ENCODE results near the gene GOLIM4.

Gene GOLIM4

DNA sequence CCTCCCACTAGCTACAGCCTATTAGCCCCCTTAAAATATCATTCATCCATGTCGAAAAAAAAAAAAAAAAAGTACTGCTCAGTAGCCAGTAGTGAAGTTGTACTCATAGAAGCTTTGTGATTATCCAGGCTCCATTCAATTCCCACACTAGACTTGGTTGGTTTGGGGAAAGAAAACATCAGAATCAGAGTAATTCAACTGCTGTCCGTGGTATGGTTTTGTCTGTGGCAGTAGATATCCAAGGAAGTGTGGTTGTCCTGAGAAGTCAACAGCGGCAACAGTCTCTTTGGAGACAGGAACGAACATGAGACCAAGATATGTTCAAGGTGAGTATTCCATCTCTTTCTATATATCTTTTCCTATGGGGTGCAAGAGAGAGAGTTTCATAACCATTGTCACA is 99.2 kb downstream of the GOLIM4 start:
- WGBS (ENCODE audit: insufficient coverage, insufficient read length), result no CpG with 5 or more reads among the region's 4 CpGs

DNA sequence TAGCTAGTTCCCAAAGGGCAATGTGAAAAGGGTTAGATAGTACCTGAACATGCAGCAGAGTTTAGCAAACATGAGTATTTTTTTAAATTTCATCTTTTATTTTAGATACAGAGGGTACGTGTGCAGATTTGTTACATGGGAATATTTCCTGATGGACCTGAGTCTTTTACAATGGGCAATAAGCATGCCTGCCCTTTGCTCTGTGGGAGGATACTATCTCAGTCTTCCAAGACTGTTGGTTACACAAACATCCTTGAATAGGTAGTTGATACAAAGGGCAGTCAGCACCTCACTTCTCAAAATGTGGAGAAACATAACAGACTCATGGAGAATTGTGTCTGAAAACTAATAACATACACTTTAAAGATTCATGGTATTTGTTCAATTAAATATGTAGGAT is 103.3 kb downstream of the GOLIM4 start:
- Histone ChIP-seq H3K4me3 (ENCODE audit: low read length) (no peak overlapping the region), H3K27me3 (ENCODE audit: control insufficient read depth, insufficient read depth, low read length) (no peaks in the 10 kb centered on the region), H3K27ac (ENCODE audit: low read length) (no peak overlapping the region), H3K9me3 (ENCODE audit: control insufficient read depth, insufficient read depth, low read length) (no peaks in the 10 kb centered on the region), H3K36me3 (ENCODE audit: control insufficient read depth, insufficient read depth, low read length) (no peaks in the 10 kb centered on the region), H3K4me1 (ENCODE audit: control insufficient read depth, insufficient read depth, low read length) (no peaks in the 10 kb centered on the region)
- DNase-seq (ENCODE audit: low read depth, low spot score), result no peak
- no CpG with 5 or more reads among the region's 1 CpG for WGBS (ENCODE audit: insufficient coverage, insufficient read length)

More for the DNA sequence above, 99.2 kb downstream of the GOLIM4 start:
- Histone ChIP-seq H3K9me3 (ENCODE audit: control insufficient read depth, insufficient read depth, low read length) (no peaks in the 10 kb centered on the region), H3K27ac (ENCODE audit: low read length) (no peak overlapping the region), H3K27me3 (ENCODE audit: control insufficient read depth, insufficient read depth, low read length) (no peaks in the 10 kb centered on the region), H3K4me1 (ENCODE audit: control insufficient read depth, insufficient read depth, low read length) (no peaks in the 10 kb centered on the region), H3K4me3 (ENCODE audit: low read length) (no peak overlapping the region), H3K36me3 (ENCODE audit: control insufficient read depth, insufficient read depth, low read length) (no peaks in the 10 kb centered on the region)
- DNase-seq (ENCODE audit: low read depth, low spot score), result no peak

DNA sequence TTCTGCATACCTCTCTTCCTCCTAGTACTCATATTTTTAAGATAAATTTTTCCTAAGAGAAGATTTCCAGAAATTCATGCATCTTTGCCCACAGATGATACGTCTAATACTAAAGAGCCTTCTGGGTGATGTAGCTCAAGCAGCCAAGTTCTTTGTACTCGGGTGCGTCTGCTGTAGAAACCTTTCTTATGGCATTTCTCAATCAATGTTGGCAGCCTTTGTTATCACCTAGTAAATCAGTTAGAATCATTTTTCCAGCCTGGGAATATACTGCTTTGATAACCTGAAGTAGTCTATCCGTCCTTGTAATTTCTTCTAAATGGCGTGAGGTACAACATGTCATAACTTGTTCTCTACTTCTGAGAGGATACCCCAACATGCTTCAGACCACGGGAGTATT is 104.5 kb downstream of the GOLIM4 start:
- Histone ChIP-seq H3K27ac (ENCODE audit: low read length) (no peak overlapping the region), H3K36me3 (ENCODE audit: control insufficient read depth, insufficient read depth, low read length) (no peaks in the 10 kb centered on the region), H3K4me3 (ENCODE audit: low read length) (no peak overlapping the region), H3K27me3 (ENCODE audit: control insufficient read depth, insufficient read depth, low read length) (no peaks in the 10 kb centered on the region), H3K9me3 (ENCODE audit: control insufficient read depth, insufficient read depth, low read length) (no peaks in the 10 kb centered on the region), H3K4me1 (ENCODE audit: control insufficient read depth, insufficient read depth, low read length) (no peaks in the 10 kb centered on the region)
- no peak for DNase-seq (ENCODE audit: low read depth, low spot score)
- no CpG with 5 or more reads among the region's 6 CpGs for WGBS (ENCODE audit: insufficient coverage, insufficient read length)

DNA sequence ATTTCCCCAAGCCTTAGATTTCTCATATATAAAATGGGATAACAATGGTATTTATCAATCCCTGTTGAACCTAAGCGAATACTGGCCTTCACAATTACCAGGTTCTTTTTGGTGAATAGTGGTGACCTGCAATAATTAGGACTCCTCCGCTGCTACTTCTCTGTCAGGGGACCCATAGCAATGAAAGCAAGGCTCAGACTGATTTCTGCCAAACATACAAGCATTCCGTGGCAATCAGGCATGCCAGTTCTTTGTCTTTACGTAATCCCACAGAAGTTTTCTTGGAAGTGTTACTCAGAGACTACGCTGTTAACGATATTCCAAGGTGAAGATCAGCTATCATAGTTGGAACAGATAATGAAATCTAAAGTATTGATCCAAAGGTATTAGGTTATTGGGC is 105.7 kb downstream of the GOLIM4 start:
- H3K4me3 ChIP-seq (ENCODE audit: low read length), result no peak overlapping the region
- no peaks in the 10 kb centered on the region for H3K4me1 ChIP-seq (ENCODE audit: control insufficient read depth, insufficient read depth, low read length)
- no peaks in the 10 kb centered on the region for H3K36me3 ChIP-seq (ENCODE audit: control insufficient read depth, insufficient read depth, low read length)
- WGBS (ENCODE audit: insufficient coverage, insufficient read length), result no CpG with 5 or more reads among the region's 6 CpGs
- DNase-seq (ENCODE audit: low read depth, low spot score), result no peak
- H3K27me3 ChIP-seq (ENCODE audit: control insufficient read depth, insufficient read depth, low read length), result no peaks in the 10 kb centered on the region
- H3K9me3 ChIP-seq (ENCODE audit: control insufficient read depth, insufficient read depth, low read length), result no peaks in the 10 kb centered on the region
- no peak overlapping the region for H3K27ac ChIP-seq (ENCODE audit: low read length)

DNA sequence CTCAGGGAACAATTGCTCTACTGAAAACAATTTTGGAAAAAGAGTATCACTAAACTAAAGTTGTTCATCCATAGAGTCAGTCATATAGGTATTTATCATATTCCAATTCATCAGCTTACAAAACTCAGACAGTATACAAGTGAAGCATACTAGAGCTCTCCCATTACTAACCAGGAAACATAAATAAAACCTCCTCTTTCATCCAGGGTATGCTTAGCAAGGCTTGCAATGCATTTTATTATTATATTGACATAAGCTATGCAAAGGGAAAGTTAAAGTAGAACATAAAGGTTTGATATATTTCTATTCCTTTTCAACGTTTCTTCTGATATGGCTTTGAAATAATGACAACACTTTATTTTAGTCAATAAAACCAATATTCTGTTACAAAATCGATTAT is 106.7 kb downstream of the GOLIM4 start:
- DNase-seq (ENCODE audit: low read depth, low spot score), result no peak
- no peak overlapping the region for H3K27ac ChIP-seq (ENCODE audit: low read length)
- WGBS (ENCODE audit: insufficient coverage, insufficient read length), result no CpG with 5 or more reads among the region's 2 CpGs
- H3K9me3 ChIP-seq (ENCODE audit: control insufficient read depth, insufficient read depth, low read length), result no peaks in the 10 kb centered on the region
- no peak overlapping the region for H3K4me3 ChIP-seq (ENCODE audit: low read length)
- H3K36me3 ChIP-seq (ENCODE audit: control insufficient read depth, insufficient read depth, low read length), result no peaks in the 10 kb centered on the region
- H3K27me3 ChIP-seq (ENCODE audit: control insufficient read depth, insufficient read depth, low read length), result no peaks in the 10 kb centered on the region
- H3K4me1 ChIP-seq (ENCODE audit: control insufficient read depth, insufficient read depth, low read length), result no peaks in the 10 kb centered on the region

DNA sequence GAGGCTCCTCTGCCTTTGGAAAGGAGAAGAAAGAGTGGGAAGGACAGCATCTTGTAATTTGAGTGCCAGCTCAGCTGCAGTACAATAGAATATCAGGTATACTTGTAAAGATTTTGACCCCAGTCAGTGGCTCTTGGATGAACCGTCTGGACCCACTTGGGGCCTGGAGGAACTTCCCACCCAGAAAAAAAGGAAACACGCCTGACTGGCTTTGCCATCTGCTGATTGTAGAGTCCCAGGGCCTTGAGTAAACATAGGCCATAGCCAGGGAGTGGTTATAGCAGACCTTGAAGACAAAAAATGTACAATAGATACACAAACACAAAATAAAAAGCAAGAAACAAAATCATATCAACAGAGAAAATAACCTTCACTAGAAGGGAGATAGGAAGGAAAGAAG is 112.1 kb downstream of the GOLIM4 start:
- Histone ChIP-seq H3K4me3 (ENCODE audit: low read length) (no peak overlapping the region), H3K36me3 (ENCODE audit: control insufficient read depth, insufficient read depth, low read length) (no peaks in the 10 kb centered on the region), H3K9me3 (ENCODE audit: control insufficient read depth, insufficient read depth, low read length) (no peaks in the 10 kb centered on the region), H3K27me3 (ENCODE audit: control insufficient read depth, insufficient read depth, low read length) (no peaks in the 10 kb centered on the region), H3K27ac (ENCODE audit: low read length) (no peak overlapping the region), H3K4me1 (ENCODE audit: control insufficient read depth, insufficient read depth, low read length) (no peaks in the 10 kb centered on the region)
- DNase-seq (ENCODE audit: low read depth, low spot score), result no peak
- WGBS (ENCODE audit: insufficient coverage, insufficient read length), result no CpG with 5 or more reads among the region's 2 CpGs

DNA sequence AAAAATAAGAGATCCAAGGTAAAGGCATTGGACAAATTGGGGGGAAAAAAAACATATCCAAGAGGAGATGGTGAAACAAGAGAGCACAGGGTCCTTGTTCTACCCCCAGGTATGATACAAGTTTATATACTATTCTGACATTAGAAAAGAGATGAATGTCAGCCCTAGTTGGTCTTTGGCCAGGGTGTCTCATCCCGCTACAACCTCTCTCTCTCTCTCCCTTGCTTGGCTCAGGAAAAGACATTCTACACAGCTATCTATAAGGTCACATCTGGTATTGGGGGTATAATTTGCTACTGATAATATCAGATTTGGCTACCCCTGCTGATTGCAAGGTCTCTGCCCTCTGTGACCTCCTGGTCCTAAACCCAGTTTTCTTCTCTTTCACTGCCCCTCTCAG is 117.2 kb downstream of the GOLIM4 start:
- Histone ChIP-seq H3K9me3 (ENCODE audit: control insufficient read depth, insufficient read depth, low read length) (no peaks in the 10 kb centered on the region), H3K27ac (ENCODE audit: low read length) (no peak overlapping the region), H3K27me3 (ENCODE audit: control insufficient read depth, insufficient read depth, low read length) (no peaks in the 10 kb centered on the region), H3K4me1 (ENCODE audit: control insufficient read depth, insufficient read depth, low read length) (no peaks in the 10 kb centered on the region), H3K4me3 (ENCODE audit: low read length) (no peak overlapping the region), H3K36me3 (ENCODE audit: control insufficient read depth, insufficient read depth, low read length) (no peaks in the 10 kb centered on the region)
- DNase-seq (ENCODE audit: low read depth, low spot score), result no peak
- no CpG with 5 or more reads among the region's 1 CpG for WGBS (ENCODE audit: insufficient coverage, insufficient read length)

DNA sequence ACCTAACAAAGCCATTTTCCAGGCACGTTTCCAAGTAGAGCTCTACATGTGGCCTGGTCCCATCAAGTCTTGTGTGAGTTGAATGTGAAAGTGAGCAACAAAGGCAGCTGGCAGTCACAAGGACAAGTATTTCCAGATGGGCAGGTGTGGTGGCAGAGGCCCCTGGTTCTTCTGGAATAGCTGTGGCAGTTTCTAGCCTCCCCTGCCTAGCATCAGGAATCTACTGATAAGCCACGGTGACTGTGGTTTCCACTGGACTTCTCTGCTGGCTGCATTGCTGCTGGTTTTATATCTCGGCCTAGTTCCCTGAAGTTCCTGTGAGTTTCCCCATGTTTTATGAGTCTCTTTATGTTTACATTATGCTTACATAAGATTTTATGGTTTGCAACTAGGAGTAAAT is 117.7 kb downstream of the GOLIM4 start:
- no peak overlapping the region for H3K4me3 ChIP-seq (ENCODE audit: low read length)
- H3K9me3 ChIP-seq (ENCODE audit: control insufficient read depth, insufficient read depth, low read length), result no peaks in the 10 kb centered on the region
- H3K27ac ChIP-seq (ENCODE audit: low read length), result no peak overlapping the region
- DNase-seq (ENCODE audit: low read depth, low spot score), result no peak
- no peaks in the 10 kb centered on the region for H3K36me3 ChIP-seq (ENCODE audit: control insufficient read depth, insufficient read depth, low read length)
- H3K27me3 ChIP-seq (ENCODE audit: control insufficient read depth, insufficient read depth, low read length), result no peaks in the 10 kb centered on the region
- no peaks in the 10 kb centered on the region for H3K4me1 ChIP-seq (ENCODE audit: control insufficient read depth, insufficient read depth, low read length)
- WGBS (ENCODE audit: insufficient coverage, insufficient read length), result no CpG with 5 or more reads among the region's 3 CpGs

DNA sequence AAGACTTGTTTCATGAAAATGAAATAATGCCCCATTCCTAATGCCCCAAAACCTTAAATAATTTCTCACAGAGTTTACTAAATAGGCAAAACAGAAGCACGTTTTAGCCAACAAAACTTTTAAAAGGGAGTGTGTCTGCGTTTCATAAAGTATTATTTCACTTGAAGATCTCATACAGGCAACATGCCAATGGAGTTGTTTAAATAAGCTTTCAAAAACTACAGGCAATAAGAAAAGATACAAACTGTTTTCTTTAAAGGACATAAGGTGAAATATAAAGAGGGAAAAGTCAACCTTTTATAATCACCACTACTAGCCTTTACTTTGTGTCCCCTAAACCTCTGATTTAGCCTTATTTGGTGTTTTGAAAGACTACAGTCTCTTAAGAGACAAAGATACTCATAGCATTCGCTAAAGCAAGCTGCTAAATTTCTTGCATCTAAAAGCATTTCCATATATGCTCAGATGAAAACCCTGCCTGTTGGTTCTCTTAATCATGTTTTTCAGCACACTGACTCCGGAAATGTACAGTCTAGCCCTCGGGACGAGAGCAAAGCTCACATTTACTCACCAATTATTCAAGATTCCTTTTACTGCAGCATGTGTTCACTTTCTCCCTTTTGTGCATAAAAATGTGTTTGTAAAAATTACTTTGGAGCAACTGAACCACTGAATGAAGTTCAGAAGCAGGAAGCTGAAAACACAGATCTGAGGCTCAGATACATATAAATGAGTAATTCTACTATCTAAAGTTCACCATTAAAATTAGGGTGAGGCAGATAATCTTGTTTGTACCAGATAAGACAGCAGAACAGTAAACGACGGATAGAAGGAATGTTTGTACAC is 119.0 kb downstream of the GOLIM4 start:
- H3K36me3 ChIP-seq (ENCODE audit: control insufficient read depth, insufficient read depth, low read length), result no peaks in the 10 kb centered on the region
- no peaks in the 10 kb centered on the region for H3K4me1 ChIP-seq (ENCODE audit: control insufficient read depth, insufficient read depth, low read length)
- no peaks in the 10 kb centered on the region for H3K9me3 ChIP-seq (ENCODE audit: control insufficient read depth, insufficient read depth, low read length)
- no peak overlapping the region for H3K4me3 ChIP-seq (ENCODE audit: low read length)
- 100% methylated on average over 2 of the region's 8 CpGs for WGBS (ENCODE audit: insufficient coverage, insufficient read length)
- no peaks in the 10 kb centered on the region for H3K27me3 ChIP-seq (ENCODE audit: control insufficient read depth, insufficient read depth, low read length)
- DNase-seq (ENCODE audit: low read depth, low spot score), result no peak
- no peak overlapping the region for H3K27ac ChIP-seq (ENCODE audit: low read length)

DNA sequence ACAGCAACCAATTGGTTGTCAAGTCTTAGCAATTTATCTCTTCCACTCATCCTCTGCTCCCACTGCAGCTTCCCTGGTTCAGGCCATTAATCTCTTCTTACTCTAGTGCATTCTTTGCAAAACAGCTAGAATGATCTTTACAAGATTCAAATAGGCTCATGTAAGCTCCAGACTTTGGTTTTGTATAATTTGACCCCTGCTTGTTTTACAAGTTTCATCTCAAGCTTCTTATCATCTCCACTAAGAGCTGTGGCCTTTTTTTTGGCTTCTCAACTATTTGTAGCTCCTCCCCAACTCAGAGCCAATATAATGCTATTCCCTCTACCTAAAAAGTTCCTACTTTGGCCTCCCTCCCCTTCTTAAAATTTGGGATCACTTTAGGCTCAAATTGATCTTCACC is 121.8 kb downstream of the GOLIM4 start:
- Histone ChIP-seq H3K9me3 (ENCODE audit: control insufficient read depth, insufficient read depth, low read length) (no peaks in the 10 kb centered on the region), H3K27me3 (ENCODE audit: control insufficient read depth, insufficient read depth, low read length) (no peaks in the 10 kb centered on the region), H3K4me3 (ENCODE audit: low read length) (no peak overlapping the region), H3K4me1 (ENCODE audit: control insufficient read depth, insufficient read depth, low read length) (no peaks in the 10 kb centered on the region), H3K27ac (ENCODE audit: low read length) (no peak overlapping the region), H3K36me3 (ENCODE audit: control insufficient read depth, insufficient read depth, low read length) (no peaks in the 10 kb centered on the region)
- DNase-seq (ENCODE audit: low read depth, low spot score), result no peak

DNA sequence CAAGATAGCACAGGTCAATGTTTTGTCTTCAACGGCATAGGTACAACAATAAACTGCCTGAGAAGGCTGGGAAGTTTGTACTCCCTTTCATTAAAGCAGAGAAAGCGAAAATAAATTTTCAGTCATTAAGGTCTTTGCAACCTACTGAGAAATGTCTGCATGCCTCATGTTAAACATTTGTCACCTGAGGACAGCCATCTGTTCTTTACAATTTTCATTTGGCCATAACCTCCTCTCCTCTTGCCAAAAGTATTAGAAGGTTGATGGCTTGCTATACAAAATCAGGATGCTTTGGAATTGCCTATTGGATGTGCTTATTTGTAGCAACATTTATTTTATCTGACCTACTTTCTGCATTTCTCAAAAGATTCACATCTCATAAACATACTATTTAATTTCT is 122.7 kb downstream of the GOLIM4 start:
- no CpG with 5 or more reads among the region's 2 CpGs for WGBS (ENCODE audit: insufficient coverage, insufficient read length)
- Histone ChIP-seq H3K9me3 (ENCODE audit: control insufficient read depth, insufficient read depth, low read length) (no peaks in the 10 kb centered on the region), H3K27ac (ENCODE audit: low read length) (no peak overlapping the region), H3K4me1 (ENCODE audit: control insufficient read depth, insufficient read depth, low read length) (no peaks in the 10 kb centered on the region), H3K36me3 (ENCODE audit: control insufficient read depth, insufficient read depth, low read length) (no peaks in the 10 kb centered on the region), H3K4me3 (ENCODE audit: low read length) (no peak overlapping the region), H3K27me3 (ENCODE audit: control insufficient read depth, insufficient read depth, low read length) (no peaks in the 10 kb centered on the region)
- DNase-seq (ENCODE audit: low read depth, low spot score), result no peak
